ENCODE results near the gene COX19. TPM values are rescaled to one million over a fixed set of nuclear protein-coding genes. Genes with fewer than 3 reads are reported as not detected.

Gene COX19
- total RNA-seq, 1 experiment from 2014 or later = 18.8 TPM

DNA sequence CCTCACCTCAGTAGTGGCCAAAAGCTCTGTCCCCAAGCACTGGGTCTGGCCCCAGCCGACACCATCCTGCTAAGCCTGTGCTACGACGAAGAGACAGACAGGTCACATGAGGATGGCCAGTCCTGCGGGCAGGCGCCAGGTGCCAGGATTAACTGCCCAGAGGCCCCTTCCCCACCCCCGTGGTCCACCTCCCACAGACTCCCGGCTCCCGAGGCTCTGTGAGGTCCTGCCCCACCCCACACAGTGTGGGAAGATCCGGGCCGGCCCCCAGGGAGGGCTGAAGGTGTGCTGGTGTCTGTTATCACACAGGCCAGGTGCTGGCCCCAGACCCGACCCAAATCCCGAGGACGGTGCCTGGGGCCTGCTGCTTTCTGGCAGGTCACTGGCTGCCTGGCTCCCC lies 34.9 kb upstream of the COX19 start:
- DNase-seq (ENCODE audit: low spot score) = no peak
- H3K27me3 ChIP-seq (replicated peaks; ENCODE audit: insufficient read depth, low read depth, low read length, poor library complexity) = no peaks in the 10 kb centered on the region
- H3K9me3 ChIP-seq (ENCODE audit: low read depth, low read length, poor library complexity, severe bottlenecking) = no peaks in the 10 kb centered on the region
- TF ChIP-seq, protein P1, sequence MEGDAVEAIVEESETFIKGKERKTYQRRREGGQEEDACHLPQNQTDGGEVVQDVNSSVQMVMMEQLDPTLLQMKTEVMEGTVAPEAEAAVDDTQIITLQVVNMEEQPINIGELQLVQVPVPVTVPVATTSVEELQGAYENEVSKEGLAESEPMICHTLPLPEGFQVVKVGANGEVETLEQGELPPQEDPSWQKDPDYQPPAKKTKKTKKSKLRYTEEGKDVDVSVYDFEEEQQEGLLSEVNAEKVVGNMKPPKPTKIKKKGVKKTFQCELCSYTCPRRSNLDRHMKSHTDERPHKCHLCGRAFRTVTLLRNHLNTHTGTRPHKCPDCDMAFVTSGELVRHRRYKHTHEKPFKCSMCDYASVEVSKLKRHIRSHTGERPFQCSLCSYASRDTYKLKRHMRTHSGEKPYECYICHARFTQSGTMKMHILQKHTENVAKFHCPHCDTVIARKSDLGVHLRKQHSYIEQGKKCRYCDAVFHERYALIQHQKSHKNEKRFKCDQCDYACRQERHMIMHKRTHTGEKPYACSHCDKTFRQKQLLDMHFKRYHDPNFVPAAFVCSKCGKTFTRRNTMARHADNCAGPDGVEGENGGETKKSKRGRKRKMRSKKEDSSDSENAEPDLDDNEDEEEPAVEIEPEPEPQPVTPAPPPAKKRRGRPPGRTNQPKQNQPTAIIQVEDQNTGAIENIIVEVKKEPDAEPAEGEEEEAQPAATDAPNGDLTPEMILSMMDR (conservative IDR thresholded peaks at IDR 0.05; ENCODE audit: low read depth, low read length) = no peak
- no peak for TF ChIP-seq EZH2 (IDR thresholded peaks at IDR 0.05; ENCODE audit: borderline replicate concordance, low read depth, low read length, poor library complexity, severe bottlenecking)
- H3K27ac ChIP-seq (ENCODE audit: low read depth, low read length, poor library complexity, severe bottlenecking) = no peak overlapping the region
- ChIA-PET CTCF (no interaction called here), POLR2A (ENCODE audit: low non-redundant PET) (no interaction called here)
- H3K4me1 ChIP-seq (ENCODE audit: insufficient read depth, low read length, poor library complexity, severe bottlenecking) = no peaks in the 10 kb centered on the region
- no peak overlapping the region for H3K4me3 ChIP-seq (ENCODE audit: low read depth, low read length, poor library complexity, severe bottlenecking)
- H3K36me3 ChIP-seq (ENCODE audit: insufficient read depth, low read length, poor library complexity, severe bottlenecking) = peaks cover 7% of the 10 kb centered on the region
- BruUV-seq (replicated peaks) = no TSS peak
- intact Hi-C loops (cut with micrococcal nuclease; ENCODE audit: unreplicated experiment) = no loop called here

- CTCF ChIA-PET = no interaction called here
These were observed 34.4 kb upstream of the COX19 start for GRCh38 chr7:1009747-1010146.

GRCh38 chr7:1008733-1009363 lies 33.5 kb upstream of the COX19 start:
- CTCF ChIA-PET = no interaction called here
- Histone ChIP-seq H3K27ac (ENCODE audit: low read depth, low read length, poor library complexity, severe bottlenecking) (no peak overlapping the region), H3K9me3 (ENCODE audit: low read depth, low read length, poor library complexity, severe bottlenecking) (no peaks in the 10 kb centered on the region), H3K4me1 (ENCODE audit: insufficient read depth, low read length, poor library complexity, severe bottlenecking) (no peaks in the 10 kb centered on the region), H3K27me3 (replicated peaks; ENCODE audit: insufficient read depth, low read depth, low read length, poor library complexity) (no peaks in the 10 kb centered on the region), H3K4me3 (ENCODE audit: low read depth, low read length, poor library complexity, severe bottlenecking) (no peak overlapping the region), H3K36me3 (ENCODE audit: insufficient read depth, low read length, poor library complexity, severe bottlenecking) (peaks cover 7% of the 10 kb centered on the region)
- TF ChIP-seq, protein P1 (conservative IDR thresholded peaks at IDR 0.05; ENCODE audit: low read depth, low read length) = no peak
- no peak for TF ChIP-seq EZH2 (IDR thresholded peaks at IDR 0.05; ENCODE audit: borderline replicate concordance, low read depth, low read length, poor library complexity, severe bottlenecking)
- intact Hi-C loops (cut with micrococcal nuclease; ENCODE audit: unreplicated experiment) = no loop called here
- POLR2A ChIA-PET (ENCODE audit: low non-redundant PET) = no interaction called here
- no TSS peak for BruUV-seq (replicated peaks)
- no peak for DNase-seq (ENCODE audit: low spot score)

More at GRCh38 chr7:1009747-1010146, 34.4 kb upstream of the COX19 start:
- POLR2A ChIA-PET (ENCODE audit: low non-redundant PET) = no interaction called here
- TF ChIP-seq, protein P1 (conservative IDR thresholded peaks at IDR 0.05; ENCODE audit: low read depth, low read length) = no peak
- TF ChIP-seq EZH2 (IDR thresholded peaks at IDR 0.05; ENCODE audit: borderline replicate concordance, low read depth, low read length, poor library complexity, severe bottlenecking) = no peak
- Histone ChIP-seq H3K4me3 (ENCODE audit: low read depth, low read length, poor library complexity, severe bottlenecking) (no peak overlapping the region), H3K4me1 (ENCODE audit: insufficient read depth, low read length, poor library complexity, severe bottlenecking) (no peaks in the 10 kb centered on the region), H3K9me3 (ENCODE audit: low read depth, low read length, poor library complexity, severe bottlenecking) (no peaks in the 10 kb centered on the region), H3K27ac (ENCODE audit: low read depth, low read length, poor library complexity, severe bottlenecking) (no peak overlapping the region), H3K27me3 (replicated peaks; ENCODE audit: insufficient read depth, low read depth, low read length, poor library complexity) (no peaks in the 10 kb centered on the region), H3K36me3 (ENCODE audit: insufficient read depth, low read length, poor library complexity, severe bottlenecking) (peaks cover 7% of the 10 kb centered on the region)
- no peak for DNase-seq (ENCODE audit: low spot score)
- intact Hi-C loops (cut with micrococcal nuclease; ENCODE audit: unreplicated experiment) = no loop called here
- no TSS peak for BruUV-seq (replicated peaks)

Measured in A673 (cell line).